Heart right ventricle (tissue), 16 donors: ENCODE results near the gene BAZ1B. TPM values are rescaled to one million over a fixed set of nuclear protein-coding genes. Genes with fewer than 3 reads are reported as not detected.
"Not testable (repeated sequence)": the region's sequence is repeated elsewhere in the genome, so short reads cannot be mapped to it uniquely, and the experiment has no call there.

Source experiments
- ATAC-seq, 8 donors: fragments of 200-7000 bp; cut with Tn5 transposase; one replicate each; pipeline ENCODE4 v1.9.1; 2020; ENCODE audit warnings: mild to moderate bottlenecking in 8 of 8, moderate library complexity in 8 of 8, moderate number of reproducible peaks in 1 of 8
- DNase-seq, 2 donors: peaks; one replicate each; pipeline ENCODE4 v3.0.0-alpha.2; 2020
- H3K27ac ChIP-seq, 10 donors: fragments of 200-600 bp; sonication (generic) in 2 of 10; one replicate each; pipeline versions ENCODE4 v1.5.0 to v1.8.0; 2020 to 2022; ENCODE audit warnings: mild to moderate bottlenecking in 3 of 10
- H3K27me3 ChIP-seq, 7 donors: fragments of 200-600 bp; one replicate each; pipeline ENCODE4 v1.8.0; 2021 to 2022; ENCODE audit warnings: mild to moderate bottlenecking in 2 of 7
- H3K36me3 ChIP-seq, 9 donors: fragments of 200-600 bp; sonication (generic) in 1 of 9; one replicate each; pipeline versions ENCODE4 v1.5.0 to v1.8.0; 2020 to 2022; ENCODE audit warnings: mild to moderate bottlenecking in 2 of 9
- H3K4me1 ChIP-seq, 9 donors: fragments of 200-600 bp; sonication (generic) in 1 of 9; one replicate each; pipeline versions ENCODE4 v1.5.0 to v1.8.0; 2020 to 2022; ENCODE audit warnings: mild to moderate bottlenecking in 4 of 9
- H3K4me3 ChIP-seq, 10 donors: fragments of 200-600 bp; sonication (generic) in 2 of 10; one replicate each; pipeline versions ENCODE4 v1.5.0 to v1.8.0; 2020 to 2022; ENCODE audit warnings: mild to moderate bottlenecking in 7 of 10, moderate library complexity in 2 of 10
- H3K9me3 ChIP-seq, 11 donors: fragments of 200-600 bp in 10 of 11; sonication (generic) in 2 of 11; one replicate each; pipeline versions ENCODE4 v1.5.0 to v1.8.0; 2013 to 2022; ENCODE audit warnings: mild to moderate bottlenecking in 2 of 11, control low read depth in 1 of 11, moderate library complexity in 1 of 11
- CTCF ChIP-seq, 9 donors: fragments of 200-600 bp; sonication (generic) in 2 of 9; IDR thresholded peaks; one replicate each; pipeline versions ENCODE4 v1.5.0 to v1.8.0; 2021 to 2022; ENCODE audit warnings: antibody characterized with exemption in 9 of 9, mild to moderate bottlenecking in 5 of 9, moderate library complexity in 1 of 9
- WGBS, 2 donors: extraction: QIAGEN DNeasy Blood & Tissue Kit; methylation state at CpG; one replicate each; pipeline ENCODE4 v1.1.7; 2013; ENCODE audit warnings: inconsistent platforms in 1 of 2; 5-methylcytosine and 5-hydroxymethylcytosine counted together
- intact Hi-C, 10 donors: fragments of 100-400 bp; cut with DNase I; formaldehyde crosslinking; loops; one replicate each; pipeline versions ENCODE4 v1.11.1 to v1.14.2; 2022
- polyA plus RNA-seq, 2 donors: library from polyadenylated mRNA; stranded (reverse); fragments of 200-250 nt; gene quantifications; one replicate each; pipeline ENCODE4 v1.2.3, GENCODE V29; 2013
- total RNA-seq, 10 donors: library from RNA; stranded (reverse); fragmentation: NEBNext Ultra II Directional in 3 of 10; extraction: Animal tissue kit (Norgen Biotek cat#: 25700) in 3 of 10; gene quantifications; one replicate each; pipeline versions ENCODE4 v1.2.1 to v1.2.4, GENCODE V29; 2021 to 2023
- donor health status: Arrhythmogenic right ventricular cardiomyopathy.
- donor health status: ischemic (EF 13 %, LVEDD 7.1; RV severe dilation, severe dysfunction).
- donor health status: healthy with polysubstance abuse.
- donor health status: DM: no; HTN: yes; CAD: no.
- donor health status: DM: no; HTN: no; CAD: no.
- donor health status: ischemic (EF 25% LVEDD 6.9; RV normal size, moderate dysfunction).
- donor health status: ischemic (EF 25% LVEDD 5.7; RV mildly dilated, moderate dysfunction).
- donor health status: healthy.
- donor health status: DM: yes; HTN: yes; CAD: no.
- donor health status: Ischemic cardiomyopathy.
- donor health status: ischemic (EF 35%, LVEDD 5.7; RV mildly dilated, moderate dysfunction).
- donor health status: nonischemic (EF 11% LVEDD 7.7; RV severe dilation, severe dysfunction).
- donor health status: DM: yes; HTN: yes; CAD: no.
- donor health status: PGD.
- donor health status: ischemic (EF 29% LVEDD 5.4; RV normal size, mild dysfunction).
- donor health status: nonischemic (EF 23%, LVEDD 6.1; RV moderate dilation, normal function).

BAZ1B gene
- total and polyA plus RNA-seq, 12 donors: 11.7 to 49.9 (median 39.5) TPM

- DNase-seq (peak; percentile 24 to 40), ATAC-seq (peak; percentile 45 to 79 (median 72))
- H3K4me1 ChIP-seq: peaks cover 0 to 12% (median 9%) of the 10 kb centered on the region in 9 donors
- H3K4me3 ChIP-seq: peak overlapping the region in 9 of 10 donors; percentile 25 to 51 (median 46)
- peaks cover 0 to 9% (median 2%) of the 10 kb centered on the region in 7 donors for H3K27me3 ChIP-seq
- no peaks in the 10 kb centered on the region for H3K9me3 ChIP-seq
- WGBS, 2 donors: 25 to 26% methylated on average over 52 of the region's 52 CpGs
- H3K36me3 ChIP-seq: no peaks in the 10 kb centered on the region
- intact Hi-C loops: loop anchor here in 1 of 10 donors (10.0 kb wide), 1 partner anchor 79 kb away; no protein-coding TSS in a partner anchor
- H3K27ac ChIP-seq: peak overlapping the region in 5 of 10 donors; percentile 16 to 62 (median 47)
- no peak for TF ChIP-seq CTCF (IDR thresholded peaks at IDR 0.05)
These were observed 98.3 kb downstream of the BAZ1B start for GRCh38 chr7:73423519-73424488.

GRCh38 chr7:73420610-73421009 is 101.5 kb downstream of the BAZ1B start:
- H3K27me3 ChIP-seq, DNase-seq, H3K27ac ChIP-seq, H3K4me3 ChIP-seq, H3K9me3 ChIP-seq, ATAC-seq, H3K36me3 ChIP-seq: not testable (repeated sequence)
- intact Hi-C loops: loop anchor here in 1 of 10 donors (10.0 kb wide), 1 partner anchor 76 kb away; no protein-coding TSS in a partner anchor
- WGBS, 2 donors: 72 to 80% methylated on average over 8 of the region's 8 CpGs
- peaks cover 0 to 12% (median 9%) of the 10 kb centered on the region in 9 donors for H3K4me1 ChIP-seq

GRCh38 chr7:73420016-73420415 is 102.1 kb downstream of the BAZ1B start:
- H3K36me3 ChIP-seq, H3K27ac ChIP-seq, H3K27me3 ChIP-seq, H3K9me3 ChIP-seq, H3K4me3 ChIP-seq: not testable (repeated sequence)
- peak in 4 of 8 donors; percentile 37 to 54 (median 46) for ATAC-seq
- intact Hi-C loops: loop anchor here in 1 of 10 donors (10.0 kb wide), 1 partner anchor 75 kb away; no protein-coding TSS in a partner anchor
- peaks cover 0 to 12% (median 9%) of the 10 kb centered on the region in 9 donors for H3K4me1 ChIP-seq
- peak in 1 of 2 donors; percentile 31 for DNase-seq
- 19 to 23% methylated on average over 8 of the region's 8 CpGs for WGBS, 2 donors

GRCh38 chr7:73418113-73418703 is 103.9 kb downstream of the BAZ1B start:
- Histone ChIP-seq H3K4me1 (no peaks in the 10 kb centered on the region), H3K4me3 (no peak overlapping the region), H3K36me3 (no peaks in the 10 kb centered on the region), H3K27me3 (no peaks in the 10 kb centered on the region), H3K27ac (no peak overlapping the region), H3K9me3 (no peaks in the 10 kb centered on the region)
- 71 to 76% methylated on average over 8 of the region's 8 CpGs for WGBS, 2 donors
- DNase-seq (no peak), ATAC-seq (no peak)
- intact Hi-C loops: no loop called here
- no peak for TF ChIP-seq CTCF (IDR thresholded peaks at IDR 0.05)

- intact Hi-C loops, H3K36me3 ChIP-seq, H3K27me3 ChIP-seq, H3K9me3 ChIP-seq: not testable (repeated sequence)
- peaks cover 0 to 11% (median 4%) of the 10 kb centered on the region in 9 donors for H3K4me1 ChIP-seq
- H3K4me3 ChIP-seq: peak overlapping the region in 2 of 10 donors; percentile 2 to 26
- 22 to 29% methylated on average over 15 of the region's 15 CpGs for WGBS, 2 donors
- ATAC-seq (peak; percentile 73 to 93 (median 81)), DNase-seq (peak; percentile 53 to 58)
- H3K27ac ChIP-seq: peak overlapping the region in 4 of 10 donors; percentile 12 to 55 (median 46)
These were observed 111.5 kb downstream of the BAZ1B start for GRCh38 chr7:73410541-73411131.

GRCh38 chr7:73404860-73405259 is 117.2 kb downstream of the BAZ1B start:
- peak in 1 of 8 donors; percentile 10 for ATAC-seq
- H3K4me1 ChIP-seq, intact Hi-C loops, DNase-seq, H3K9me3 ChIP-seq, H3K4me3 ChIP-seq, H3K36me3 ChIP-seq, H3K27me3 ChIP-seq, H3K27ac ChIP-seq: not testable (repeated sequence)
- WGBS, 2 donors: 98 to 100% methylated on average over 2 to 3 of the region's 3 CpGs

- H3K9me3 ChIP-seq, H3K27me3 ChIP-seq, H3K4me1 ChIP-seq, intact Hi-C loops, H3K36me3 ChIP-seq: not testable (repeated sequence)
- WGBS, 2 donors: 55% methylated on average over 19 of the region's 19 CpGs
- Histone ChIP-seq H3K4me3 (peak overlapping the region in 7 of 10 donors; percentile 8 to 44 (median 19)), H3K27ac (peak overlapping the region in 1 of 10 donors; percentile 44)
- ATAC-seq (peak; percentile 65 to 92 (median 82)), DNase-seq (peak; percentile 74 to 89)
These were observed 122.7 kb downstream of the BAZ1B start for GRCh38 chr7:73399185-73400050.
